Superior temporal gyrus (tissue), 1 donor: ENCODE data around the gene IKZF2.

Source experiments
- DNase-seq: peaks from one replicate; pipeline ENCODE4 v3.0.0-alpha.2; 2016; ENCODE audit errors: extremely low spot score

The IKZF2 gene

DNA sequence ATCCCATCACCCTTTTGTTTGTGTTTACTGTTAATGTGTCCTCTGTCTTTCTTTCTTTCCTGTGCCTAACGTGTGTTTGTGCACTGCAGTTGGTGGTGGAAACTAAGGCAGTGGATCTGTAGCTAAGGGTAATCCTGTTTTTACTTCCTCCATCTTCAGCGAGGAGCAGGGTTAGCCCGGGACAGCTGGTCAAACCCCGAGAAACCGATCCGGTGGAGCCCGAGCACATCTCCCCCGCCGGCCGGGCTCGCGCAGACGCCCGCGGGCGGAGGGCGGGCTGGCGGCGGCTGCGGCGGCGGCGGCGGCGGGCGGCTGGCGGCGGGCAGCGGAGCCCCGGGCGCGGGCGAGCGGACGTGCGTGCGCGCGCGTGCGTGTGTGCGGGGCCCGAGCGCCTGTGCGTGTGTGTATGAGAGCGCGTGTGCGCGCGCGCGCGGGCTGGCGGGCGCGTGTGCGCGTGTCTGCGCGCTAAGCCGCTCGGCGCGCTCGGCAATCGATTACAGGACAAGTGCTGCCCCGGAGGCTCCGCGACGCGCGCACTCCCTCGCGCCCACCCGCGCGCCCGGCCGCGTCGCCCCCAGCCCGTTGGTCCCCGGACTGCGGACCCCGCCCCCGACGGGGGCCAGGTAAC is at the start of gene IKZF2:
Gene IKZF2, minus strand, starts transcription at position 176 of the 628 bp plus-strand sequence. CDS start 2,983 bp downstream, outside the sequence.
- peak; percentile 86 for DNase-seq

DNA sequence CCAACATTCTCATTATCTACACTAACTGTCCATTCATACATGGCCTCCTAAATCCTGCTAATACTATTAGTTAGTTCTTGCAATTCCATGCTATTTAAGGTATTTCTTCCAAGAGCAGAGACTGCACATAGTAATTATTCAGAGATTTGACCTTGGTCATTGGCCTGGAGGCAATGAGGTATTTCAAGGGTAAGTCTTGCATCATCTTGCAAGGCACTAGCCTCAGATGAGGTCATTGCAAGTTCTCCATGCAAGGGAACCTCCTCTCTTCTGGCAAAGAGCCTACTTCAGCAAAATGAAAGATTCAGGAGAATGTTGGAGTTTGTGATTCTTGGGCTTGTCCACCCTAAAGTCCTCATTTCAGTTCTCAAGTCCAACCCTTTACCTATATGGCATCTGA is 48.5 kb upstream of the IKZF2 start:
- no peak for DNase-seq

DNA sequence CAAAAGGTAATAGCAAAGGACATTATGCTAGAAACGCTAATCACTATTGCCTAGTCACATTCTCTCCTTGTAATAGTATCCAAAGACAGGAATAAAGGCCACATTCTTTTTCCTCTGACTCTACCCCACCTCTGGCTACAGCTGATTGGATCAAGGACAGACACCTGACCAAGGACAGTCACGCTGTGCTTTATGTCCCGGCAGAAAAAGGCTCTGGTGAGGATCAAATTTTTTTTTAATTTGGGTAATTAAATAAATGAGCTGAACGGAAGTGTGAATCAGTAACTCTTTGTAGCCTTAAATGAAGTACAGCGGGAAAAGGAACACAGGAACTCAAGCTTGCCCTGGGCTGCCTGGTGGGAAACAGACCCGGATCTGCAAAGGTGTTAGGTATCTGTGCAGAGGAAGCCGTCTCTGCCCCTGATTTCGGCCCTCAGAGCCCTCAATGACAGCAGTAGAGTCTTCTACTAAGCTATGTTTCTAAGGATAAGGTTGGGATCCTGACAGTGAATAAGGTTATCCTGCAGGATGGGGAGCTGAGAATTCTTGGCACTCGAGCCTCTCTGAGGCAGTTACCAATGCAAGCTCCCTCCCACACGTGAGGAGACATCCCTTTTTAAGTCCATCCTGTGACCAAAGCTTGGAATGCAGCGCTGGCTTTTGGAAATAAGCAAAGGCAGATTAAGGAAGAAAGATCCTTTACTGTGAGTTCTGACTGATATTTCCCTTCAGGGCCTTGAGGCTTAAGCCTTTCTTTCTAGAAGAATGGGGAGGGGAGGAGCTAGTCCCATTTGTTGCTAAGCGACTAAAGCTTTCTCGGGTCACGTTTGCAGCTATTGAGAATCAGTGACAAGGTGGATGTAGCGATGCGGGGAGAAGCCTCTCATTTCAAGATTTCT is 37.8 kb upstream of the IKZF2 start:
- DNase-seq = peak; percentile 20

DNA sequence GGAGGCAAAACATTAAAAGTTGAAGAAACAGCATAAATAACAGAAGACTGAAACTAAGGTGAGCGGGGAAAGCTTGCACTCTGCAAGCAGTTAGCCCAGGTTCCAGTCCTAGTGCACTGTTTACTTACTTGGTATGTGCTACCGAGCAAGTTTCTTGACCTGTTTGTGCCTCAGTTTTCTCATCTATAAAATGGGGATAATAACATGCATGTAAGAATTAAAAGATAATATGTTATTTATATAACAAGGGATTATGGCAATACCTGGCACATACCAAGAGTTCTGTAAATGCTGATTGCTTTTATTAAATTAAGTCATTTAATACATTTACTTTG is 37.1 kb upstream of the IKZF2 start:
- no peak for DNase-seq

DNA sequence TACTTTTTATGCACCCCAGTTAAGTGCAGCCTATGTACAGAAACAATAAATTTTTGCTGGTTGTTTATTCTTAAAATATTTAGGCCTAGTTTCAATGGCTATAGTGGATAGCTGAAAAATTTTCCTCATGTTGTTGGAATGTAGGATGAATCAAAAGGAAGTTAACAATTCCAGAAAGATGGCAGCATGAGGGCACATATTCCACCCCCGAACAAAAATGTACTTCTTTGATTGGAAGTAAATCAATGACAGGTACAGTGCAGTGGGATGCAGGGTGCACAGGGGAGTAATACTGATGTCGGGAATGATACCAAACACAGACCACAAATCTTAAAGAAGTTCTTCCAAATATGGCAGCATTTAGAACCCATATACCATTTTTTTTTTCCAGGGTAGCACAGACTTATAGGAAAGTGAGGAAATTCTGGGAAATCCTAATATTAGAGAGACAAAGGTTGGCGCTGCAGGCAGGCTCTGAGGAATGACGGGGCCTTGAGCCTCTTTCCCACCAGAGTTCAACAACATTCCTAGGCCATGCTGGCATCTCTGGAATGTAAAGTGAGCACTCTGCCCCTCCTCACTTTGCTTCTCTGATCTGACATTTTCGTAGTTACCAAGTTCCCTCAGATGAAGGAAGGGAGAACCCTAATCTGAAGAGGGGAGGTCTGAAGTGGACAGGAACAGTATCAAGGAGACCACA is 36.6 kb upstream of the IKZF2 start:
- no peak for DNase-seq

DNA sequence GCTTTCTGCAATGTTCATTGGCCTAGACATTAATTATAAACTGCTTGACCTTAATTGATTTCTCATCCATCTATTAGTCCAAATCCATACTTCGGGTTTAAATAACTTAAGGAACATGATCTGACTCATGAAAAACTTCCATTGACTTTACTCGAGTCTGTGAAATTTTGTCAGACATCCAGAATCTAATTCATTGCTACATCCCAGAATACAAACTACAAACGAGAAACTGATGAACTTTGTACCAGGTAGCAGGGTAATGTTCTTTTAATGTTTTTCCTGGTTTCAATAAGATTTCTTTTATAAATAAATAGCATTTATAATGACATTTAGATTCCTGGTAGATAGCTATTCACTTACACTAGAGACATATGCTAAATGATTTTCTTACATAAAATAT is 36.0 kb upstream of the IKZF2 start:
- DNase-seq = no peak

DNA sequence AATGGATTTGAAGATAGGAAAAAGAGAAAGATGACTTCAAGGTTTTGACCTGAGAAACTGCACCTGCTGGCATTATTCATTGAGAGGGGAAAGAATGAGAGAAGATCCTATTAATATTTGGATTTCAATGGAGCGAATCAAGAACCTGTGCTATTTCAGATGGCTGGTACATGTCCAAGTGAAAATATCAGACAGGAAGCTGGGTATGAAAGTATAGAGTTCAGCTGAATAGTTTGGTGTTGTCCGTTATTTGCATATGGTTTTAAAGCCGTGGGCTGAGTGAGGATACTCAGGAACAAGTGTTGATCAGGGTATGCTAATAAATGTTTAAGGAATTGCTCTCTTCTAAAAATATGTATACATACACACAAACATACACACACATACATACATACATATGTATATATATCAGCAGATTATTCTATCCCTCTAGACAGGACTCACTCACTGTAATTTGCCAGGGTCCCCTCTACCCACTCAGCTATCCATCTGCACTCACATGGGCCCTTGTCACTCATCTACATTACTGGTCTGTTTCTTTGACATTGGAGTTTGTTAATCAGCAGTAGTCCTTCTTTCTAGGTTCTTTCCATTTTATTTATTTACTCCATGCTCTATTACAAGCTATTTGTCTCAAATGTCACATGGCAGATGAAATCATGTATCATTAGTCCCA is 33.9 kb upstream of the IKZF2 start:
- DNase-seq = no peak

DNA sequence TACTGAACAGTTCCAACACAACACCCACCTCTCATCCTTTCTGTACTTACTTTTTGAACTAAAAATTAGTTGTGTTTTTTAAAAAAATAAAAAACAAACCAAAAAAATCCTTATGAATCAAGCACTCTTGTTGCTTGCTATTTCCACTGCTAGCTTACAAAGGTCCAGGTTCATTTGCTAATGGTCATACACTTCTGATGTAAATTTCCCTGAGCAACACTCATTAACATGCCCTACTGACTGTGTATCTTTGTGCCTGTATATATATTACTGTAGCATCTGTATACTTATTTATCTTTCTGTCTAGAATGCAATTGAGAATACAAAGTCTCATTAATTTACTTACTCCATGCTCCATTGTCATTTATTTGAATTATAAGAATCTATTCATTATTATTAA is 30.3 kb upstream of the IKZF2 start:
- no peak for DNase-seq

DNA sequence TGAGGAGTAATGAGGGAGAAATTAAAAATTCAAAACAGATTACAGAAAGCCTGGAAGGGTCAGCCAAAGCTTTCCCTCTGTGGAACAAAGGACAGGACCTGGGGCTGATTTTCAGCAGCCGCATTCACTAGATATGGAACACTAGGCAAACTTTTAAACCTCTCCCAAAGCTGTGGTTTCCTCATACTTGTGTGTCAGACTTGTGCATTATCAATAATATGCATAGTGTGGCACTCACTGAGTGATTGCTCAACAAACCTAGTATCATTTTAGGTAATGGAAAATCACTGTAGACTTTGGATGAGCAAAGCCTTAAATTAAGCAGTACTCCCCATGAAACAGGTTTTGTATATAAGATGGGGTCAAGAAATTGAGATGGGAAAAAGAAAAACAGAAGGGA is 26.3 kb upstream of the IKZF2 start:
- DNase-seq = no peak

DNA sequence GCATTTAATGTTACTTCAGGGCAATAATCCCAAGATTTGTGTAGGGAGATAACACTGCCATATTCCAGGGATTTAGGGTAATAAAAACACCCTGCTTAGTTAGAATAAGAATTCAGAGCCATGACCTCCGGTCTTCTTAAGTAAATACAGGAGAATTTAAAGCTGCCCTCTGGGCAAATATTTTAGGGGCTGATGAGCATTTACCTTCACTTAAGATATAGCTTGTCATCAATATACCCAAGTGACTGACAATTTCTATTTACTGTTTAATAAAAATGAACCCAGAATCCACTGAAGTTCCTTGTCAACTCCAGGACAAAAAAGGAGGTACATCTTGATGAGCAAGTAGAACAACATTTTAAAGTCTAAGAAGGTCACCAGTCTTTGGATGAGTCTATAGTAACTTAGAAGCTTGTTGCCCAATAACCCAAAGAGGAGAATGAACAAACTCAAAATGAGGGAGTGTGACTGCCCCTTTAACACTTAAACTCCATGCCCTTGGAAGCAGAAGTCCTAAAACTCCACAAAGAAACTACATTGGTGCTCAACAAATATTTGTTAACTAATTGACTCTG is 24.3 kb upstream of the IKZF2 start:
- DNase-seq = no peak

DNA sequence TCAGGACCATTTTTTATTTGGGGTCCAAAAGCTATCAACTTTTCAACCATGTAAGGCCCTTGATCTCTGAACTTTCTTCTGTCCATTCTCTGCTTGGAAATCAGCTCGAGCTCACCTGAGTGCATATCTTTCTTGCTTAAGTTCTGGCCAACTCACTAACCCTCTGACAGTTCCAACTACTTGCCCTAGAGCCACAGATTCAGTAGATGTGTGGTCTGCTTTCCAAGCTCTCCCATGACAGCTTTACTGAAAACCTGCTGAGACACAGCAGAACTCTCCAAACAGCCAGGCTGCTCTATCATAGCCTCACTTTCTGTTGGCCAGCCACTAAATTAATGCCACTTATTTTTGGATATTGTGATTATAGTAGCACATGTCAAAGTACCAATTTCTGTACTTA is 21.2 kb upstream of the IKZF2 start:
- DNase-seq = no peak

DNA sequence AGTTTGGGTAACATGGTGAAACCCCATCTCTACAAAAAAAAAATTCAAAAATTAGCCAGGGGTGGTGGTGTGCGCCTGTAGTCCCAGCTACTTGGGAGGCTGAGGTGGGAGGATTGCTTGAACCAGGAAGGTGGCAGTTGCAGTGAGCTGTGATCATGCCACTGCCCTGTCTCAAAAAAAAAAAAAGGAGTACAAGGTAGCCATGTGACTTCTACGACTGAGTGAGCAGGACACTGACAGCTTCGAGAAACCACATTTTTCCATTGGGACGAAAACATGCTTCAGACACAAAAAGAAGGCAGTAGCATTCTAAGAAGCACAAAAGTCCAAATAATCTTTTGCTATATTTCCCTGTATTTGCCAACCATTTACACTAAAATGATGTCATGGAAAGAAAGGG is 19.7 kb upstream of the IKZF2 start:
- DNase-seq = no peak

DNA sequence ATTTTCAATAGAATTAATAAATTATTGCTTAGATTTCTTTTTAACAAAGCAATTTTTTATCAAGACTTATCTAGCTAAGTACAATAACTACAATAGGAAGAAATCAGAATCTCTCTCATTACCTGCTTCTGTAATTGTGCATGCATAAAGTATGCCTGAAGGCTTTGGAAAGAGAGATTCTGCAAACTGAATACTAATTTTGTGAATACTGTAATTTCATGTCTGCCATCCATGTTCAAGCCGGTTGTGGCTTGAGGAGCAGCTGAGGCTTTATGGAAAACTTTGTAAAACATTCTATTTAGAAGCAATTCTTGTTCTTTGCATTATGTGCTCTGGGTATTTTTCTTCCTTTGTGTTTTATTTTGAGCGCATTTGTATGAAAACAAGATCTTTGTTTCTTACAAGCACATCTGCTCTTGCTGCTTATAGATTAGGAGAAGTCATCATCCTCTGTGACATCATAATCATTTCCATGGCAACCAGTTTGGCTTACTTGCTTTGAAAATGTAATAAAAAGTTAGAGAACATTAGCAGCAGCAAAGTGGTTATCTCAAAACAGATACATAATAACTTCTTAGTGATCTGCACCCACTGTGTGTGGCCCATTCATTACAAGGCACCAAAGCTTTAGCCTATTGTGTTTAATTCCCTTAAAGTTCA is 16.0 kb upstream of the IKZF2 start:
- no peak for DNase-seq

DNA sequence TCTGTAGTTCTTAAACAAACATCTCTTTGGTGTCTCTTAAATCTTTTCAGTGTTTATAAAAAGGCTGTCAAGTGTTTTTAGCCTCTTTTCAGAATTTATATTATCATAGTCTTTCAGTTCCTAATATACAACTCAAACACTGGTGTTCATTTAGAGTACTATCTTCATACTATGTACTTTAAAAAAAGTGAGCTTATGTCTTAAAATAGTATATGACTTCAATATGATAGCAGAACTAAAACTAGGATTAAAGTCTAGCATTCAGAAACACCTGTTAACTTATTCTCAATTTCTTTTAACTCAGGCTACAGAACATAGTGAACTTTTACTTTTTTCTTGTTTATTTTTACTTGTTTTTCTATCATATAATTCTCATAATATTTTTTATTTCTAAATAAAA is 14.7 kb upstream of the IKZF2 start:
- DNase-seq = no peak

DNA sequence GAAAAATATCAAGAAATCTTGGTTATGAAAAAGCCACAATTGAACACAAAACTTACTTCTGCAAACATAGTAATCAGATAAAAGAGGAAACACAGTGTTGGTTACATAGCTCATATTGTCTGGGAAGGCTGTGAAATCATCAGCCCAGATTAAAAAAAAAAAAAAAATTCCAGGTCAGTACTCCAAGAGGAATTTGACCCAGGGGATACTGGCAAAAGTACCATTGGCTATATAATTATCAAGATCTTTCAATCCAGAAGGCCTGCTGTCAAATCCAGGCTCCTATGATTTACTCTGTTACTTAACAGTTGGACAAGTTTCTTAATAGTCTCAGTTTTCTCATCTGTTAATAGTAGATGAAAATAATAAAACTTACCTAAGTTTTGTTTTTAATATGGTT is 12.9 kb upstream of the IKZF2 start:
- DNase-seq = no peak

DNA sequence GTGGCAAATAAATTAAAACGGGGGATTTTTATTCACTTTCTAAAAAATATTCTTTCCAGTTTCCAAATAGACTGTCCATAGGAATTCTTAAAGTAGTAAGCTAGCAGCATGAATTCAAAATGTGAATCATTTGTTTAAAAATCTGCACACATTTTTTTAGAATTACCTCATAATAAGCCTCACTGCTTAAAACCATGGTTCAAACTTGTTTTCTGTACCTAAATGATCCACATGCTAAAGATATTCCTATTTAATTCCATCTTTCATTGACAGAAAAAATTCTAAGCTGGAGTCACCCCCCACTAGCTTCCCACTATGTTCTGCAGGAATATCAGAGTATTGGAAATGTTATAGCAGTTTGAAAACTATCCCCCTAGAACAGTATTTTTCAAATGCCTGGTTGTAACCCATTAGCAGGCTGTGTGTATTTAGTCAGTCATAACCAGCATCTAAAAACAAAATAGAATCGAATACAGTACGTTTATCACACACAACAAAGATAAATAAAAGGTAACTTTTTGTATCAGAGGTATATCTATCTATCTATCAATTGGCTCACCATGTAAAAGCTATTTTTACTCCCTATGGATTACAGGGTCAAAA is 11.2 kb upstream of the IKZF2 start:
- no peak for DNase-seq

DNA sequence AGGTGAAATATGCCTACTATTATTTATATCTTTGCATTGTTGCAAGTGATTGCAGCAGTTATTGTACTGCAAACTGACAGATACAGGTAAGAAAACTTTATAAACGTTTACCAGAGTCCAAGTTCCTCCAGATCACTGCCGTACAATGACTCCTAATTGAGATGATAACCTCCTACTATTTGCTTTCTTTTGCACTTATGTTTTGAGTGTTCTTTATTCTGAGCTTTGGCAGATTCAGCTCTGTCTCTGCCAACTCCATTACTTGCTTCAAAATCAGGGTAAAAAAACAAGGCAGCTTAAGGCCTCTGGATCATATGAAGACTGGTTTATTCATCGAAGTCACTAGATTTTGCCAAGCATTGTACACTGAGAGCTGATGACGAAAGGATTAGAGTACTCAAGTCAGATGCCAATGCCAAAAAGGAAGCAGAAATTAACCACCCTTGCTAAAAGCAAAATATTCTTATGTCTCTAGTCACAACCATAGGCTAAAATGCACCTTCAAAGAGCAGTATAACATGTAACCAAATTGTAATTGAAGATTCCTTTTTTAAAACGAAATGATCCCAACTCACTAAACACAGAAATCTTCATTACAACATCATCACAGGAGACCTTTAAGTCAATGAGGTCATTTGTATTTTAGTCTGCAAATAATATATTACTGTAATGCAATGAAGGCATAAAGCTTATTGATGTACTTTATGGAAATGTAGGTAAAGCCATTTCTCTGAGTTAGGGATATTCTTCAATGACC is 10.5 kb upstream of the IKZF2 start:
- DNase-seq = no peak

DNA sequence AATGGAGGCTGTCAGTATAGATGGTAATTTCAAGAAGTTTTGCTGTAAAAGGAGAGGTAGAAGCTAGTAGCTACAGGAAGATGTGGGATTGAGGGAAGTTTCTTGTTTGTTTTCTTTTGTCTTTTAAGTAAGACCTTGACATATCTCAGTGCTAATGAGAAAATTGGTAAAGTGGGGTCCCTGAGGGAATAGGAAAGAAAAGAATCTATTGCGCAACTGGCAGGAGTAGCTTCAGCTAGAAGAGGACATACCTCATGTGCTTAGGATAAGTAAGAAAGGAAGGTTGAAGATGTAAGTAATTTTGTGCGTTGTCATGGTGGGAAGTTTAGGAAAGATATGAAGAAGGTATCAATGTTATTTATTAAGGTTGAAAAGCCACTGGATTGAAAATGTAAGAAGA is 8.4 kb upstream of the IKZF2 start:
- DNase-seq = no peak

DNA sequence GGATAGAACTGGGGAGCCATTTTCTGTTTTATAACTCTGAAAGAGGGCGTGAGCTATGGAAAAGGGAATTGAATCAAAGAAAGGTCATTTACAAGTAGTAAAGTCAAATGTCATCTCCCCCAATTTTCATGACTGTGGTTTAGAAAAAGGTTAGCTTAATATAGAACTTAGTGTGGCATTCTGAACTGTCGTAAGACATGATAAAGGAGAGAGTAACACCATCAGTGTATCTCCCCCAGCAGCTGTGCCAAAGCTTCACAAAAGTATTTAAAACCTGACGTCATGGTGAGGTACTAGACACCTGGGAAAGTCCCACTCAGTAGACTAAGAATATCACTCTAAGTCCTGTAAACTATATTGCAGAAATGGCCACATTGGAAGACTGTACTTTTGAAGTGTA is 5.8 kb upstream of the IKZF2 start:
- no peak for DNase-seq

DNA sequence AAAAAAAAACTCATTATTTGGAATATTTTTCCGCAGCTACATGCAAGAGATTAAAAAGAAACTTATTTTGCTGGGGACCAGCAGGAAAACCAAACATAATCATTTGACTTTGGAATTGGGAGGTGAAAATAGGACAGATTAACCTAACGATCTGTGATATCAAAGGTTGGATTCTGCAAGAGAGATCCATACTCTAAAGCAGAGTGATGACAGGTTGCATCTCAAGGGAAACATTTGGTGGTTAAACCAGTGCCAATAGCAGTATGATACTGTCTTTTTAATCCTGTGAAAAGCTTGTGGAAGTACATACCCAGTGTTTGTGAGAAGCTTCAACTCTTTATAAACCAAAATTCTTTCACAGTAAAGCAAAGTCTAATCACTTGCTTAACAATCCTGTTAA is 5.3 kb upstream of the IKZF2 start:
- no peak for DNase-seq
